GM23338 (cell line): ENCODE measurements around the gene PTPRQ. TPM values are rescaled to one million over a fixed set of nuclear protein-coding genes. Genes with fewer than 3 reads are reported as not detected.
A peak's percentile ranks its signal among the peaks of the same experiment; 100 is the strongest.

Experiments
- ATAC-seq: fragments of 200-7000 bp; cut with Tn5 transposase; 3 replicates; pipeline ENCODE4 v1.9.1; 2020
- DNase-seq: peaks from one replicate; pipeline ENCODE4 v3.0.0-alpha.2; 2015; ENCODE audit warnings: low spot score
- H2AFZ ChIP-seq: fragments of 200-600 bp; sonication (generic); 2 replicates; pipeline ENCODE4 v1.8.0; 2016; ENCODE audit warnings: antibody characterized with exemption, mild to moderate bottlenecking, moderate library complexity
- H3F3A ChIP-seq: fragments of 200-600 bp; sonication (generic); replicated peaks from 2 replicates; pipeline ENCODE4 v1.8.0; 2017; ENCODE audit warnings: antibody characterized with exemption, mixed run types, low read depth
- H3K27ac ChIP-seq: fragments of 200-600 bp; sonication (generic); 2 replicates; pipeline ENCODE4 v1.6.1; 2016; ENCODE audit warnings: low read depth
- H3K27me3 ChIP-seq: fragments of 200-600 bp; sonication (generic); 2 replicates; pipeline ENCODE4 v1.8.0; 2016; ENCODE audit warnings: mild to moderate bottlenecking, mixed run types, moderate library complexity; ENCODE audit not compliant: insufficient read depth
- H3K36me3 ChIP-seq: fragments of 200-600 bp; sonication (generic); 2 replicates; pipeline ENCODE4 v1.8.0; 2016; ENCODE audit warnings: mild to moderate bottlenecking; ENCODE audit not compliant: insufficient read depth
- H3K4me1 ChIP-seq: fragments of 200-600 bp; sonication (generic); 2 replicates; pipeline ENCODE4 v1.8.0; 2016; ENCODE audit warnings: mild to moderate bottlenecking, moderate library complexity; ENCODE audit not compliant: insufficient read depth
- H3K4me2 ChIP-seq: fragments of 200-600 bp; sonication (generic); 2 replicates; pipeline ENCODE4 v1.7.1; 2017; ENCODE audit warnings: mixed run types
- H3K4me3 ChIP-seq: fragments of 200-600 bp; sonication (generic); 2 replicates; pipeline ENCODE4 v1.6.1; 2016; ENCODE audit warnings: mixed run types
- H3K79me2 ChIP-seq: fragments of 200-600 bp; sonication (generic); replicated peaks from 2 replicates; pipeline ENCODE4 v1.8.0; 2017; ENCODE audit warnings: mild to moderate bottlenecking; ENCODE audit not compliant: insufficient read depth
- H3K9me2 ChIP-seq: fragments of 200-600 bp; sonication (generic); 2 replicates; pipeline ENCODE4 v1.8.0; 2017; ENCODE audit not compliant: insufficient read depth
- H4K20me1 ChIP-seq: fragments of 200-600 bp; sonication (generic); replicated peaks from 2 replicates; pipeline ENCODE4 v1.8.0; 2017; ENCODE audit warnings: mild to moderate bottlenecking; ENCODE audit not compliant: insufficient read depth
- H3K27ac Mint-ChIP-seq: 2 replicates; pipeline ENCODE4 v1.8.0; 2020; ENCODE audit warnings: inconsistent platforms, mild to moderate bottlenecking, moderate library complexity, mixed read lengths
- H3K27me3 Mint-ChIP-seq: 3 replicates; pipeline ENCODE4 v1.8.0; 2022; ENCODE audit warnings: low read depth, mild to moderate bottlenecking, moderate library complexity, mixed read lengths, inconsistent platforms; ENCODE audit not compliant: insufficient read depth, poor library complexity
- H3K36me3 Mint-ChIP-seq: 3 replicates; pipeline ENCODE4 v1.8.0; 2021; ENCODE audit warnings: low read depth, mild to moderate bottlenecking, inconsistent platforms, moderate library complexity, mixed read lengths
- H3K4me1 Mint-ChIP-seq: 3 replicates; pipeline ENCODE4 v1.8.0; 2020; ENCODE audit warnings: mild to moderate bottlenecking, inconsistent platforms, mixed read lengths
- H3K4me3 Mint-ChIP-seq: 3 replicates; pipeline ENCODE4 v1.8.0; 2021; ENCODE audit warnings: moderate library complexity, mild to moderate bottlenecking, inconsistent platforms, mixed read lengths
- H3K9me3 Mint-ChIP-seq: 3 replicates; pipeline ENCODE4 v1.8.0; 2020; ENCODE audit warnings: moderate library complexity, mild to moderate bottlenecking, inconsistent platforms, mixed read lengths
- CTCF ChIP-seq, 2 experiments: fragments of 200-600 bp in 1 of 2; sonication (generic) in 1 of 2; conservative IDR thresholded peaks; 2 replicates each; pipeline versions ENCODE4 v1.5.1 to v1.6.1; 2016 to 2017; ENCODE audit warnings: antibody characterized with exemption in 2 of 2, low read depth in 2 of 2, mild to moderate bottlenecking in 2 of 2, moderate library complexity in 1 of 2
- POLR2AphosphoS5 ChIP-seq: IDR thresholded peaks from 2 replicates; pipeline ENCODE4 v1.6.1; 2016; ENCODE audit warnings: antibody characterized with exemption, low read depth
- ZNF462 ChIP-seq: fragments of 250-450 bp; sonication (Bioruptor Pico); IDR thresholded peaks from 2 replicates; pipeline ENCODE4 v1.5.0; 2020; ENCODE audit warnings: mild to moderate bottlenecking, moderate library complexity
- polyA plus RNA-seq: library from polyadenylated mRNA; unstranded; fragments of >200 nt; fragmentation: Nextera tagmentation; extraction: Ambion mirVana; gene quantifications from 2 replicates; pipeline ENCODE4 v1.2.1, GENCODE V29; 2016
- total RNA-seq: library from RNA; depleted of rRNA; stranded (reverse); fragments of >200 nt; shearing (Covaris generic); gene quantifications from 2 replicates; pipeline ENCODE4 v1.2.3, GENCODE V29; 2014

Gene PTPRQ
- total and polyA plus RNA-seq, 2 experiments from 2014 or later: not detected

GRCh38 chr12:80602455-80602854, 158.4 kb downstream of the PTPRQ start:
- Histone ChIP-seq H3K79me2 (no peaks in the 10 kb centered on the region), H3F3A (no peaks in the 10 kb centered on the region), H3K27me3 (no peaks in the 10 kb centered on the region), H2AFZ (no peak overlapping the region), H3K4me1 (no peaks in the 10 kb centered on the region), H3K9me2 (no peaks in the 10 kb centered on the region), H3K27ac (no peak overlapping the region), H3K4me3 (no peak overlapping the region), H4K20me1 (no peaks in the 10 kb centered on the region), H3K36me3 (no peaks in the 10 kb centered on the region), H3K4me2 (no peak overlapping the region)
- Mint-ChIP-seq H3K27me3 (no peaks in the 10 kb centered on the region), H3K4me3 (no peak overlapping the region), H3K36me3 (no peaks in the 10 kb centered on the region), H3K27ac (no peak overlapping the region), H3K9me3 (no peaks in the 10 kb centered on the region), H3K4me1 (no peaks in the 10 kb centered on the region; the same call in 2 of the 3 replicates)
- ATAC-seq (no peak), DNase-seq (peak; percentile 8)
- TF ChIP-seq POLR2AphosphoS5: no peak

- peak; percentile 33 for DNase-seq
- no peaks in the 10 kb centered on the region for H3K36me3 Mint-ChIP-seq
- peak; percentile 34 to 71 for TF ChIP-seq CTCF (conservative IDR thresholded peaks at IDR 0.05; ENCODE audit: low read depth in 2 of 2)
- TF ChIP-seq ZNF462 (CRISPR knock-in tag): no peak
- H3K36me3 ChIP-seq: no peaks in the 10 kb centered on the region
- H3K27ac ChIP-seq: no peak overlapping the region
- H3F3A ChIP-seq: no peaks in the 10 kb centered on the region
- H3K4me2 ChIP-seq: no peak overlapping the region
- H3K4me3 ChIP-seq: no peak overlapping the region
- peak; percentile 34; the same call in 2 of the 3 replicates for ATAC-seq
- H4K20me1 ChIP-seq: no peaks in the 10 kb centered on the region
- no peak overlapping the region for H3K27ac Mint-ChIP-seq
- no peak overlapping the region for H2AFZ ChIP-seq
- H3K4me1 ChIP-seq: no peaks in the 10 kb centered on the region
- H3K9me2 ChIP-seq: no peaks in the 10 kb centered on the region
- H3K79me2 ChIP-seq: no peaks in the 10 kb centered on the region
- H3K4me3 Mint-ChIP-seq: no peak overlapping the region
- H3K27me3 Mint-ChIP-seq: no peaks in the 10 kb centered on the region
- H3K4me1 Mint-ChIP-seq: no peaks in the 10 kb centered on the region; the same call in 2 of the 3 replicates
- no peaks in the 10 kb centered on the region for H3K27me3 ChIP-seq
- no peaks in the 10 kb centered on the region for H3K9me3 Mint-ChIP-seq
Observed at GRCh38 chr12:80607361-80608135, 163.5 kb downstream of the PTPRQ start.
